ENCODE measurements around the gene DEPDC1. TPM values are rescaled to one million over a fixed set of nuclear protein-coding genes. Genes with fewer than 3 reads are reported as not detected.
"Not testable (repeated sequence)": the region's sequence is repeated elsewhere in the genome, so short reads cannot be mapped to it uniquely, and the experiment has no call there.

Gene DEPDC1
- total RNA-seq, 1 experiment from 2014 or later, result 74.0 TPM

DNA sequence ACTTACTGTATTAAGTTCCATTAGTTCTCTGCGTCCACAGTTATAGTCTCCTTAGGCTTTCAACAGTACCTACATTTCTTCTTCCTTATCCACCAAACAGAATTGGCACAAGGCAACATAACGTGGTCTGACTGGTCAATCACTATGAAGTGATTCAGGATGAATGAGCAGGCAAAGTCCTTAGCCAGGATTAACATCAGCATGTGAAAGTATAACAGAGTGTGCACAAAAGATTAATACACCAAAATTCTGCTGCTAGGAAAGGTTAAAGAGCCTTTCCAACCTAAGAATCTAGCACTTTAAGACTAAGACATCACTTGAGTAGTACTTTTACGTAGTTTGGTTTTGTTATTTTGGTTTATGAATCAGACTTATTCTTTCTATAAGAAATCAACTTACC is 15.8 kb downstream of the DEPDC1 start:
- Histone ChIP-seq H3K36me3 (ENCODE audit: low read depth) (peaks cover 70% of the 10 kb centered on the region), H3K9me2 (ENCODE audit: insufficient read depth) (no peaks in the 10 kb centered on the region), H4K20me1 (ENCODE audit: insufficient read depth) (no peaks in the 10 kb centered on the region), H3K27ac (no peak overlapping the region), H3K27me3 (ENCODE audit: insufficient read depth, low read depth) (no peaks in the 10 kb centered on the region), H3F3A (ENCODE audit: insufficient read depth, low read depth) (peaks cover 8% of the 10 kb centered on the region; the same call in 1 of the 2 replicates), H2AFZ (no peak overlapping the region), H3K79me2 (ENCODE audit: low read depth) (no peaks in the 10 kb centered on the region), H3K4me1 (replicated peaks; ENCODE audit: insufficient read depth) (no peaks in the 10 kb centered on the region), H3K4me2 (no peak overlapping the region), H3K4me3 (no peak overlapping the region), H3K9me3 (ENCODE audit: insufficient read depth, low read depth) (no peaks in the 10 kb centered on the region)
- intact Hi-C loops (cut with micrococcal nuclease; ENCODE audit: unreplicated experiment), result no loop called here
- CTCF ChIA-PET, result no interaction called here
- TF ChIP-seq, protein P1, sequence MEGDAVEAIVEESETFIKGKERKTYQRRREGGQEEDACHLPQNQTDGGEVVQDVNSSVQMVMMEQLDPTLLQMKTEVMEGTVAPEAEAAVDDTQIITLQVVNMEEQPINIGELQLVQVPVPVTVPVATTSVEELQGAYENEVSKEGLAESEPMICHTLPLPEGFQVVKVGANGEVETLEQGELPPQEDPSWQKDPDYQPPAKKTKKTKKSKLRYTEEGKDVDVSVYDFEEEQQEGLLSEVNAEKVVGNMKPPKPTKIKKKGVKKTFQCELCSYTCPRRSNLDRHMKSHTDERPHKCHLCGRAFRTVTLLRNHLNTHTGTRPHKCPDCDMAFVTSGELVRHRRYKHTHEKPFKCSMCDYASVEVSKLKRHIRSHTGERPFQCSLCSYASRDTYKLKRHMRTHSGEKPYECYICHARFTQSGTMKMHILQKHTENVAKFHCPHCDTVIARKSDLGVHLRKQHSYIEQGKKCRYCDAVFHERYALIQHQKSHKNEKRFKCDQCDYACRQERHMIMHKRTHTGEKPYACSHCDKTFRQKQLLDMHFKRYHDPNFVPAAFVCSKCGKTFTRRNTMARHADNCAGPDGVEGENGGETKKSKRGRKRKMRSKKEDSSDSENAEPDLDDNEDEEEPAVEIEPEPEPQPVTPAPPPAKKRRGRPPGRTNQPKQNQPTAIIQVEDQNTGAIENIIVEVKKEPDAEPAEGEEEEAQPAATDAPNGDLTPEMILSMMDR (conservative IDR thresholded peaks at IDR 0.05), result no peak
- TF ChIP-seq EZH2 (IDR thresholded peaks at IDR 0.05; ENCODE audit: low read depth), result no peak
- DNase-seq, result no peak
- BruUV-seq (replicated peaks), result no TSS peak
- POLR2A ChIA-PET (ENCODE audit: unreplicated experiment), result no interaction called here

DNA sequence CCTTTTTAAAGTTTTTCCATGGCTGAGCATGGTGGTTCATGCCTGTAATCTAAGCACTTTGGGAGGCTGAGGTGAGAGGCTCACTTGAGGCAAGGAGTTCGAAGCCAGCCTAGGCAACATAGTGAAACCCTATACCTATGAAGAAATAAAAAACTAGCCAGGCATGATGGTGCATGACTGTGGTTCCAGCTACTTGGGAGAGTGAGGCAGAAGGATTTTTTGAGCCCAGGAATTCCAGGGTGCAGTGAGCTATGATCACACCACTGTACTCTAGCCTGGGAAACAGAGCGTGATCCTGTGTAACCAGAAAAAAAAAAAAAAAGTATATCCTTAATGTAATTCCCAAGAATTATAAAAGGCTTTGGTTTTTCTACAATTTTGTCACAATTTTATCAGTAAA is 17.4 kb downstream of the DEPDC1 start:
- H2AFZ ChIP-seq, result no peak overlapping the region
- H3K36me3 ChIP-seq (ENCODE audit: low read depth), result peaks cover 71% of the 10 kb centered on the region
- no peak overlapping the region for H3K27ac ChIP-seq
- no peaks in the 10 kb centered on the region for H3K4me1 ChIP-seq (replicated peaks; ENCODE audit: insufficient read depth)
- intact Hi-C loops (cut with micrococcal nuclease; ENCODE audit: unreplicated experiment), result no loop called here
- no peaks in the 10 kb centered on the region for H3F3A ChIP-seq (ENCODE audit: insufficient read depth, low read depth)
- POLR2A ChIA-PET (ENCODE audit: unreplicated experiment), result no interaction called here
- H3K4me2 ChIP-seq, result no peak overlapping the region
- H3K4me3 ChIP-seq, result no peak overlapping the region
- no peaks in the 10 kb centered on the region for H3K27me3 ChIP-seq (ENCODE audit: insufficient read depth, low read depth)
- H4K20me1 ChIP-seq (ENCODE audit: insufficient read depth), result no peaks in the 10 kb centered on the region
- CTCF ChIA-PET, result interaction anchor here (0.6 to 0.7 kb wide), 3 partner anchors 14 to 412 kb away, joined by 5 to 9 read pairs (median 7); no protein-coding TSS in a partner anchor
- BruUV-seq (replicated peaks), result no TSS peak
- H3K79me2 ChIP-seq (ENCODE audit: low read depth), result no peaks in the 10 kb centered on the region
- no peak for DNase-seq
- H3K9me3 ChIP-seq (ENCODE audit: insufficient read depth, low read depth), result no peaks in the 10 kb centered on the region
- no peaks in the 10 kb centered on the region for H3K9me2 ChIP-seq (ENCODE audit: insufficient read depth)
- TF ChIP-seq EZH2 (IDR thresholded peaks at IDR 0.05; ENCODE audit: low read depth), result no peak
- TF ChIP-seq, protein P1 (conservative IDR thresholded peaks at IDR 0.05), result no peak

DNA sequence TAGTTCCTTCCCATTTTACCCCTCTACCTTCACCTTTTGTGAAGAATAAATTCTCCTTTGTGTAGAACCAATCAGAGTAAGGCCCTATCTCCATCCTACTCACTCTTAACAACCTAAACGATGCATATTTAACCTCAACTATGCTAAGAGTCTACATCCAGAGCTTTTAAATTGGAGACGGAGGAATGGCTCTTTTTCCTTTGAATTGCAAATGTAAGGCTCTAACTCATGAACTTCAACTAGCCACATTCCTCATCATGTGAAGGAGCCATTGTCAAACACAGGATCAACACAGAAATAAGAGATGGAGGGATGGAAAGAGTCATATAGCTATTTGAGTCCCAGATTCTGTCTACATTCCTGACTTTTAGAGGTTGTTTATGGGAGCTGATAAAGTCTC is 18.2 kb downstream of the DEPDC1 start:
- ChIA-PET CTCF (no interaction called here), POLR2A (ENCODE audit: unreplicated experiment) (no interaction called here)
- no peaks in the 10 kb centered on the region for H3K9me3 ChIP-seq (ENCODE audit: insufficient read depth, low read depth)
- intact Hi-C loops (cut with micrococcal nuclease; ENCODE audit: unreplicated experiment), result no loop called here
- TF ChIP-seq EZH2 (IDR thresholded peaks at IDR 0.05; ENCODE audit: low read depth), result no peak
- TF ChIP-seq, protein P1 (conservative IDR thresholded peaks at IDR 0.05), result no peak
- no peak overlapping the region for H3K4me2 ChIP-seq
- H3K9me2 ChIP-seq (ENCODE audit: insufficient read depth), result no peaks in the 10 kb centered on the region
- H3K4me1 ChIP-seq (replicated peaks; ENCODE audit: insufficient read depth), result no peaks in the 10 kb centered on the region
- H3K36me3 ChIP-seq (ENCODE audit: low read depth), result peaks cover 64% of the 10 kb centered on the region
- DNase-seq, result no peak
- no peak overlapping the region for H3K27ac ChIP-seq
- no TSS peak for BruUV-seq (replicated peaks)
- H4K20me1 ChIP-seq (ENCODE audit: insufficient read depth), result no peaks in the 10 kb centered on the region
- H3F3A ChIP-seq (ENCODE audit: insufficient read depth, low read depth), result no peaks in the 10 kb centered on the region
- no peak overlapping the region for H3K4me3 ChIP-seq
- H3K27me3 ChIP-seq (ENCODE audit: insufficient read depth, low read depth), result no peaks in the 10 kb centered on the region
- H2AFZ ChIP-seq, result no peak overlapping the region
- H3K79me2 ChIP-seq (ENCODE audit: low read depth), result no peaks in the 10 kb centered on the region

DNA sequence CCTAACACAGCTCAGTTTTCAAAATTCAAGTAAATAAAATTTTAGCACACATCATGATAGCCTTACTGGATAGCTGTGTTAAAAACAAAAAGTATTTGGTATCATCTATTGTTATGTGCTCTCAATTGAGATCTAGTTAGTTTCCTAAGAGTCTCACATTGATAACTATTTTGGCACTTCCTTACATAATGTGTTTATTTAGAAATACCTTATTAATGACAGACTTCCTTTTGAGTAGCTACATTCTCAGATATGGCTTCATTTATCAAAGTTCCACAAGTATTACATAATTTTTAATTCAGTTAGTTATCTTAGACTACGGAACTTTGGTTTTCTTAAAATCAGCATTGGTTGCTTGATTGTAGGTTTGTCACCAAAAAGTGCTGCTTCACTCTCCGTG is 20.3 kb downstream of the DEPDC1 start:
- H3K9me3 ChIP-seq (ENCODE audit: insufficient read depth, low read depth); H3F3A ChIP-seq (ENCODE audit: insufficient read depth, low read depth); BruUV-seq (replicated peaks); H3K79me2 ChIP-seq (ENCODE audit: low read depth); POLR2A ChIA-PET (ENCODE audit: unreplicated experiment); H3K9me2 ChIP-seq (ENCODE audit: insufficient read depth); H3K4me1 ChIP-seq (replicated peaks; ENCODE audit: insufficient read depth); H3K4me2 ChIP-seq; CTCF ChIA-PET; H3K4me3 ChIP-seq; intact Hi-C loops (cut with micrococcal nuclease; ENCODE audit: unreplicated experiment); DNase-seq; H3K27ac ChIP-seq; H3K27me3 ChIP-seq (ENCODE audit: insufficient read depth, low read depth); H4K20me1 ChIP-seq (ENCODE audit: insufficient read depth); H2AFZ ChIP-seq: not testable (repeated sequence)
- peaks cover 44% of the 10 kb centered on the region for H3K36me3 ChIP-seq (ENCODE audit: low read depth)
